NB4 (cell line): Measurements from ENCODE around the gene FGD1.
"Not testable (repeated sequence)": the region's sequence is repeated elsewhere in the genome, so short reads cannot be mapped to it uniquely, and the experiment has no call there.

Experiments used
- CTCF ChIP-seq: IDR thresholded peaks from one replicate; pipeline ENCODE4 v1.5.1; 2012; ENCODE audit warnings: low read depth, low read length
- MAX ChIP-seq: IDR thresholded peaks from 2 replicates; pipeline ENCODE4 v1.6.1; 2011; ENCODE audit warnings: low read depth, low read length
- MYC ChIP-seq: IDR thresholded peaks from 2 replicates; pipeline ENCODE4 v1.6.1; 2011; ENCODE audit warnings: low read depth, low read length
- POLR2A ChIP-seq: IDR thresholded peaks from 2 replicates; pipeline ENCODE4 v1.6.1; 2011; ENCODE audit warnings: mild to moderate bottlenecking; ENCODE audit not compliant: insufficient read length; ENCODE audit errors: extremely low read depth

- TF ChIP-seq POLR2A, CTCF, MYC, MAX: not testable (repeated sequence)
These were observed 46.2 kb upstream of the FGD1 start for GRCh38 chrX:54542239-54542638.
